Measurements from ENCODE around the gene THRAP3.

DNA sequence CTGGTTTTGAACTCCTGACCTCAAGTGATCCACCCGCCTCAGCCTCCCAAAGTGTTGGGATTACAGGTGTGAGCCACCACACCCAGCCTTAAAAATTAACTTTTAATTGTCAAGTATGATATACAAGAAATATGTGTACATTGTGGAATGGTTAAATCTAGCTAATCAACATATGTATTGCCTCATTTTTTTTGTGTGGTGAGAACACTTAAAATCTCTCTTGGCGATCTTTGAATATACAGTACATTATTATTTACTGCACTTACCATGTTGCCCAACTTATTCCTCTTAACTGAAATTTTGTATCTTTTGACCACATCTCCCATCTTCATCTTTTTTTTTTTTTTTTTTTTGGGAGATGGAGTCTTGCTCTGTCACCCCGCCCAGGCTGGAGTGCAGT, 23.3 kb downstream of the THRAP3 start:
- TF ChIP-seq POLR2A (IDR thresholded peaks at IDR 0.05; ENCODE audit: low read depth) (no peak), EP300 (IDR thresholded peaks at IDR 0.05) (no peak), POLR2AphosphoS5 (IDR thresholded peaks at IDR 0.05) (no peak)
- TF ChIP-seq, protein P1, sequence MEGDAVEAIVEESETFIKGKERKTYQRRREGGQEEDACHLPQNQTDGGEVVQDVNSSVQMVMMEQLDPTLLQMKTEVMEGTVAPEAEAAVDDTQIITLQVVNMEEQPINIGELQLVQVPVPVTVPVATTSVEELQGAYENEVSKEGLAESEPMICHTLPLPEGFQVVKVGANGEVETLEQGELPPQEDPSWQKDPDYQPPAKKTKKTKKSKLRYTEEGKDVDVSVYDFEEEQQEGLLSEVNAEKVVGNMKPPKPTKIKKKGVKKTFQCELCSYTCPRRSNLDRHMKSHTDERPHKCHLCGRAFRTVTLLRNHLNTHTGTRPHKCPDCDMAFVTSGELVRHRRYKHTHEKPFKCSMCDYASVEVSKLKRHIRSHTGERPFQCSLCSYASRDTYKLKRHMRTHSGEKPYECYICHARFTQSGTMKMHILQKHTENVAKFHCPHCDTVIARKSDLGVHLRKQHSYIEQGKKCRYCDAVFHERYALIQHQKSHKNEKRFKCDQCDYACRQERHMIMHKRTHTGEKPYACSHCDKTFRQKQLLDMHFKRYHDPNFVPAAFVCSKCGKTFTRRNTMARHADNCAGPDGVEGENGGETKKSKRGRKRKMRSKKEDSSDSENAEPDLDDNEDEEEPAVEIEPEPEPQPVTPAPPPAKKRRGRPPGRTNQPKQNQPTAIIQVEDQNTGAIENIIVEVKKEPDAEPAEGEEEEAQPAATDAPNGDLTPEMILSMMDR (IDR thresholded peaks at IDR 0.05) = no peak

Data from esophagus muscularis mucosa (tissue), 4 donors.